GM19025 (cell line): ENCODE data around the gene GDF9.
"Not testable (repeated sequence)": the region's sequence is repeated elsewhere in the genome, so short reads cannot be mapped to it uniquely, and the experiment has no call there.

Experiments
- ATAC-seq: cut with Tn5 transposase; IDR thresholded peaks from one replicate; pipeline ENCODE4 v1.9.1; 2021; ENCODE audit warnings: mild to moderate bottlenecking, low read depth, moderate library complexity; ENCODE audit not compliant: unreplicated experiment

The GDF9 gene

GRCh38 chr5:132873119-132873929, 7.1 kb upstream of the GDF9 start, which contains the start of gene LEAP2:
LEAP2 (plus strand) TSS chr5:132873668; CDS start chr5:132873695, 27 bp downstream.
- no peak for ATAC-seq

- ATAC-seq: no peak
Measured at GRCh38 chr5:132872788-132873118, 6.5 kb upstream of the GDF9 start.

- no peak for ATAC-seq
Measured at GRCh38 chr5:132871459-132872284, 5.4 kb upstream of the GDF9 start.

- ATAC-seq: no peak
Measured at GRCh38 chr5:132870801-132871200, 4.5 kb upstream of the GDF9 start.

- ATAC-seq: no peak
Measured at GRCh38 chr5:132868754-132869153, 2.5 kb upstream of the GDF9 start.

GRCh38 chr5:132867046-132867451, 780 bp upstream of the GDF9 start:
- ATAC-seq: no peak

- ATAC-seq: no peak
Measured at GRCh38 chr5:132865668-132866341, 464 bp downstream of the GDF9 start.

- ATAC-seq: no peak
Measured at GRCh38 chr5:132860742-132861141, 5.5 kb downstream of the GDF9 start.

- ATAC-seq: no peak
Measured at GRCh38 chr5:132859889-132860437, 6.3 kb downstream of the GDF9 start.

GRCh38 chr5:132856011-132856410, 10.3 kb downstream of the GDF9 start:
- no peak for ATAC-seq

GRCh38 chr5:132854992-132855391, 11.3 kb downstream of the GDF9 start:
- ATAC-seq: not testable (repeated sequence)

- no peak for ATAC-seq
Measured at GRCh38 chr5:132854301-132854700, 12.0 kb downstream of the GDF9 start.

- ATAC-seq: no peak
Measured at GRCh38 chr5:132853790-132854189, 12.5 kb downstream of the GDF9 start.

- ATAC-seq: no peak
Measured at GRCh38 chr5:132853323-132853722, 12.9 kb downstream of the GDF9 start.

- no peak for ATAC-seq
Measured at GRCh38 chr5:132850066-132850465, 16.2 kb downstream of the GDF9 start.

GRCh38 chr5:132849347-132849746, 16.9 kb downstream of the GDF9 start:
- ATAC-seq: no peak

GRCh38 chr5:132848270-132848669, 18.0 kb downstream of the GDF9 start:
- no peak for ATAC-seq

- ATAC-seq: no peak
Measured at GRCh38 chr5:132841305-132841704, 25.0 kb downstream of the GDF9 start.

GRCh38 chr5:132840896-132841295, 25.4 kb downstream of the GDF9 start:
- no peak for ATAC-seq

- no peak for ATAC-seq
Measured at GRCh38 chr5:132840313-132840712, 26.0 kb downstream of the GDF9 start.
